H1 (cell line): ENCODE measurements around the gene ZDHHC3. TPM values are rescaled to one million over a fixed set of nuclear protein-coding genes. Genes with fewer than 3 reads are reported as not detected.

ENCODE experiments used
- CTCF ChIA-PET: fragments of 300-600 bp; sonication (Branson Sonifier 250); formaldehyde crosslinking; loops from one replicate; lab custom pipeline; 2021; ENCODE audit not compliant: partially characterized antibody; lab: Charles Lee
- POLR2A ChIA-PET: fragments of 300-600 bp; sonication (Branson Sonifier 250); formaldehyde crosslinking; loops from one replicate; lab custom pipeline; 2021; ENCODE audit warnings: inconsistent platforms; ENCODE audit not compliant: partially characterized antibody; lab: Charles Lee
- DNase-seq, 2 experiments: peaks; one replicate each; pipeline versions ENCODE4 v3.0.0 to v3.0.0-alpha.2; 2010 to 2022; ENCODE audit warnings: low spot score in 2 of 2, low read depth in 1 of 2, mixed read lengths in 1 of 2
- FAIRE-seq: peaks from 2 replicates; lab custom pipeline; 2011; peaks lifted over from hg19 to GRCh38; lab: Jason Lieb, UNC
- H2AFZ ChIP-seq: 2 replicates; pipeline ENCODE4 v1.8.1; 2012; ENCODE audit warnings: low read length, inconsistent platforms
- H2AK5ac ChIP-seq: 2 replicates; pipeline ENCODE4 v1.6.1; 2013; ENCODE audit warnings: low read depth, low read length
- H2BK120ac ChIP-seq: replicated peaks from 2 replicates; pipeline ENCODE3; 2013; ENCODE audit warnings: low read depth, low read length, inconsistent platforms
- H2BK12ac ChIP-seq: 2 replicates; pipeline ENCODE4 v1.6.1; 2013; ENCODE audit warnings: low read depth, low read length
- H2BK15ac ChIP-seq: 2 replicates; pipeline ENCODE4 v1.6.1; 2013; ENCODE audit warnings: low read length
- H2BK20ac ChIP-seq: 2 replicates; pipeline ENCODE4 v1.6.1; 2013; ENCODE audit warnings: low read length
- H2BK5ac ChIP-seq: 2 replicates; pipeline ENCODE4 v1.6.1; 2013; ENCODE audit warnings: low read depth, low read length
- H3K14ac ChIP-seq: 2 replicates; pipeline ENCODE4 v1.6.1; 2013; ENCODE audit warnings: inconsistent platforms; ENCODE audit not compliant: insufficient read length
- H3K18ac ChIP-seq: 2 replicates; pipeline ENCODE4 v1.6.1; 2013; ENCODE audit warnings: low read length; ENCODE audit errors: extremely low read depth
- H3K23ac ChIP-seq: 2 replicates; pipeline ENCODE4 v1.6.1; 2013; ENCODE audit warnings: inconsistent platforms; ENCODE audit not compliant: insufficient read length
- H3K23me2 ChIP-seq: 2 replicates; pipeline ENCODE4 v1.6.1; 2013; ENCODE audit warnings: low read depth, low read length
- H3K27ac ChIP-seq: 2 replicates; pipeline ENCODE4 v1.6.1; 2011; ENCODE audit warnings: low read depth, low read length, inconsistent platforms
- H3K27me3 ChIP-seq, 4 experiments: replicated peaks in 1 of 4; 1 replicate in 1 of 4; 2 replicates in 3 of 4; pipeline versions ENCODE4 v1.6.1 to v1.8.1; 2011 to 2013; ENCODE audit warnings: low read length in 3 of 4, mild to moderate bottlenecking in 3 of 4, inconsistent platforms in 2 of 4, mixed read lengths in 2 of 4, moderate library complexity in 1 of 4; ENCODE audit not compliant: control insufficient read depth in 3 of 4, insufficient read depth in 3 of 4; ENCODE audit errors: extremely low read depth in 1 of 4
- H3K36me3 ChIP-seq, 4 experiments: 2 replicates each; pipeline versions ENCODE4 v1.6.1 to v1.8.1; 2011 to 2013; ENCODE audit warnings: mild to moderate bottlenecking in 4 of 4, low read length in 3 of 4, moderate library complexity in 2 of 4, control low read depth in 1 of 4, inconsistent platforms in 1 of 4; ENCODE audit not compliant: insufficient read depth in 4 of 4, control insufficient read depth in 2 of 4
- H3K4ac ChIP-seq: replicated peaks from 2 replicates; pipeline ENCODE3; 2013; ENCODE audit warnings: low read length, low read depth, mixed read lengths, inconsistent platforms; ENCODE audit not compliant: insufficient read length
- H3K4me1 ChIP-seq, 4 experiments: replicated peaks in 1 of 4; 1 replicate in 1 of 4; 2 replicates in 3 of 4; pipeline versions ENCODE4 v1.6.1 to v1.8.1; 2011 to 2013; ENCODE audit warnings: low read length in 3 of 4, inconsistent platforms in 2 of 4, mixed read lengths in 1 of 4; ENCODE audit not compliant: insufficient read depth in 4 of 4, control insufficient read depth in 3 of 4
- H3K4me2 ChIP-seq, 2 experiments: 2 replicates each; pipeline versions ENCODE4 v1.6.1 to v1.8.1; 2011 to 2013; ENCODE audit warnings: low read depth in 2 of 2, low read length in 2 of 2, control low read depth in 1 of 2, inconsistent platforms in 1 of 2, mild to moderate bottlenecking in 1 of 2; ENCODE audit not compliant: insufficient read depth in 1 of 2
- H3K4me3 ChIP-seq, 4 experiments: fragments of 200-600, 300-600 bp in 1 of 4; sonication (generic), shearing (Covaris generic), sonication (Bioruptor Twin) in 1 of 4; 2 replicates each; pipeline versions ENCODE4 v1.5.1 to v1.8.1; 2011 to 2016; ENCODE audit warnings: low read length in 4 of 4, low read depth in 3 of 4, control low read depth in 2 of 4, inconsistent platforms in 2 of 4, mild to moderate bottlenecking in 2 of 4, mixed read lengths in 1 of 4, moderate library complexity in 1 of 4; ENCODE audit not compliant: insufficient read depth in 2 of 4; ENCODE audit errors: extremely low read depth in 1 of 4
- H3K56ac ChIP-seq: replicated peaks from 2 replicates; pipeline ENCODE3; 2013; ENCODE audit warnings: low read depth, mild to moderate bottlenecking, mixed read lengths, low read length, inconsistent platforms; ENCODE audit not compliant: insufficient read length
- H3K79me1 ChIP-seq: 2 replicates; pipeline ENCODE4 v1.6.1; 2013; ENCODE audit warnings: low read depth, low read length, control low read depth
- H3K79me2 ChIP-seq, 2 experiments: 2 replicates each; pipeline versions ENCODE4 v1.6.1 to v1.8.1; 2012 to 2013; ENCODE audit warnings: low read length in 2 of 2, mild to moderate bottlenecking in 2 of 2, inconsistent platforms in 1 of 2; ENCODE audit not compliant: insufficient read depth in 2 of 2, control insufficient read depth in 1 of 2
- H3K9ac ChIP-seq, 4 experiments: replicated peaks in 1 of 4; 1 replicate in 1 of 4; 2 replicates in 3 of 4; pipeline versions ENCODE4 v1.6.1 to v1.8.1; 2011 to 2013; ENCODE audit warnings: low read depth in 3 of 4, low read length in 3 of 4, control low read depth in 2 of 4, mild to moderate bottlenecking in 2 of 4, moderate library complexity in 2 of 4, inconsistent platforms in 1 of 4; ENCODE audit errors: extremely low read depth in 1 of 4
- H3K9me3 ChIP-seq, 2 experiments: 2 replicates each; pipeline versions ENCODE4 v1.6.1 to v1.8.1; 2012 to 2013; ENCODE audit warnings: mild to moderate bottlenecking in 2 of 2, moderate library complexity in 2 of 2, control low read depth in 1 of 2, inconsistent platforms in 1 of 2, low read depth in 1 of 2, low read length in 1 of 2, mixed read lengths in 1 of 2; ENCODE audit not compliant: insufficient read depth in 2 of 2
- H4K20me1 ChIP-seq, 2 experiments: replicated peaks in 1 of 2; 2 replicates each; pipeline versions ENCODE3 to v1.8.1; 2011 to 2013; ENCODE audit warnings: inconsistent platforms in 2 of 2, low read length in 2 of 2, mild to moderate bottlenecking in 1 of 2; ENCODE audit not compliant: insufficient read depth in 2 of 2, control insufficient read depth in 1 of 2
- H4K5ac ChIP-seq: 2 replicates; pipeline ENCODE4 v1.6.1; 2013; ENCODE audit warnings: low read length, low read depth, mixed read lengths, inconsistent platforms; ENCODE audit not compliant: insufficient read length
- H4K8ac ChIP-seq: 2 replicates; pipeline ENCODE4 v1.8.0; 2013; ENCODE audit warnings: mild to moderate bottlenecking, moderate library complexity, low read length, inconsistent platforms; ENCODE audit not compliant: insufficient read depth; ENCODE audit errors: extremely low read depth
- H4K91ac ChIP-seq: replicated peaks from 2 replicates; pipeline ENCODE3; 2013; ENCODE audit warnings: low read length, mixed read lengths, inconsistent platforms; ENCODE audit not compliant: insufficient read length
- KDM1A ChIP-seq: fragments of 200-600, 300-600 bp; sonication (generic); IDR thresholded peaks from 2 replicates; pipeline ENCODE4 v1.7.1; 2016; ENCODE audit warnings: mild to moderate bottlenecking, low read length, borderline replicate concordance
- TAF1 ChIP-seq: IDR thresholded peaks from 2 replicates; pipeline ENCODE4 v1.6.1; 2011; ENCODE audit warnings: mild to moderate bottlenecking, low read depth, low read length
- WGBS, 2 experiments: shearing (Covaris generic) in 1 of 2; methylation state at CpG; one replicate each; pipeline versions ENCODE4 v1.1.6 to v1.1.7; 2013 to 2015; ENCODE audit warnings: low lambda C conversion rate in 2 of 2, mixed read lengths in 2 of 2, inconsistent platforms in 1 of 2, low coverage in 1 of 2, missing lambda C conversion rate in 1 of 2; ENCODE audit not compliant: insufficient replicate concordance in 2 of 2, insufficient coverage in 1 of 2, insufficient read length in 1 of 2; ENCODE audit errors: extremely low coverage in 1 of 2, missing lambda C conversion rate in 1 of 2; 5-methylcytosine and 5-hydroxymethylcytosine counted together
- polyA plus RNA-seq, 7 experiments: library from polyadenylated mRNA; depleted of rRNA in 3 of 7; stranded (reverse) in 5 of 7; unstranded in 2 of 7; fragments of >200 nt in 5 of 7; fragments of 200-250 nt in 2 of 7; gene quantifications; 1 replicate in 5 of 7; 2 replicates in 1 of 7; 4 replicates in 1 of 7; pipeline versions ENCODE4 v1.2.1 to v1.2.3, GENCODE V29; 2011 to 2013; ENCODE audit warnings: missing spikeins in 2 of 7, mixed read lengths in 2 of 7
- total RNA-seq: library from RNA; stranded (reverse); fragmentation: NEBNext Ultra II Directional; extraction: Animal tissue kit (Norgen Biotek cat#: 25700); gene quantifications from 2 replicates; pipeline ENCODE4 v1.2.1, GENCODE V29; 2021
- TF ChIP-seq, protein P1 (sequence below): IDR thresholded peaks from 2 replicates; pipeline ENCODE4 v1.6.1; 2012; ENCODE audit warnings: inconsistent platforms

The ZDHHC3 gene
- total and polyA plus RNA-seq, 2 of the 8 experiments (the other 6 are each of a cell fraction or from before 2014, with no cell fraction given) = 77.4 to 88.7 TPM

DNA sequence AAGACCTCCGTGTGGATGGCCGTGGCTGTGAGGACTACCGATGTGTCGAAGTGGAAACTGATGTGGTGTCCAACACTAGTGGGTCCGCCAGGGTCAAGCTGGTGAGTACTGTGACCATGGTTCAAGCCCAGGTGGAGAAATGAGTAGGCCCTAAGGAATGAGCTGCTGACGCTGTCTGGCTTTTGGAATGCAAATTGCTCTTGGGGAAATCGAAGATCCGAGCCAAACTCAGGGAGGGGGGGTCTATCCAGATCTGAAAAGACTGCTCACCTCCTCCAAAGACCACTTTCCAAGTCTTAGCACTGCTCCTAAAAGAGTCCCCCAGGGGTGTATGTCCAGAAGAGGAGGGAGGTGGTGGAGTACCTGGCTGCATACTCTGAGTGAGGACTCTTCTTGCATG lies 13.2 kb upstream of the ZDHHC3 start:
- H3K79me1 ChIP-seq = peaks cover 2% of the 10 kb centered on the region; the same call in 1 of the 2 replicates
- peak in 1 of 2 experiments; percentile 15 for DNase-seq
- H2AFZ ChIP-seq = no peak overlapping the region
- no peak overlapping the region for H3K56ac ChIP-seq
- peaks cover 2 to 11% of the 10 kb centered on the region in 2 experiments; a peak in 1 of 4 replicates for H3K9me3 ChIP-seq
- H2BK15ac ChIP-seq = no peak overlapping the region
- no peak overlapping the region for H4K5ac ChIP-seq
- 83% methylated on average over 8 of the region's 8 CpGs; no CpG with 5 or more reads in 1 of the 2 experiments for WGBS, 2 experiments
- no peak overlapping the region for H2AK5ac ChIP-seq
- no peak overlapping the region for H2BK20ac ChIP-seq
- H3K4me3 ChIP-seq = no peak overlapping the region
- H3K79me2 ChIP-seq = peaks cover 6 to 70% of the 10 kb centered on the region in 2 experiments
- no peak overlapping the region; a peak in 2 of 4 replicates for H3K4me2 ChIP-seq
- no peaks in the 10 kb centered on the region for H3K23me2 ChIP-seq
- H3K18ac ChIP-seq = no peak overlapping the region
- no peak overlapping the region for H3K4ac ChIP-seq
- CTCF ChIA-PET = interaction anchor here (0.9 to 5.0 kb wide), 5 partner anchors 12 to 63 kb away, joined by 3 to 37 read pairs (median 6); partner anchors contain the start of genes EXOSC7 and ZDHHC3
- no peak overlapping the region for H2BK5ac ChIP-seq
- FAIRE-seq = no peak
- no peak overlapping the region for H4K91ac ChIP-seq
- H3K27ac ChIP-seq = no peak overlapping the region
- H3K27me3 ChIP-seq = no peaks in the 10 kb centered on the region
- H3K4me1 ChIP-seq = peaks cover 0 to 9% (median 5%) of the 10 kb centered on the region in 4 experiments; a peak in 6 of 7 replicates
- H3K36me3 ChIP-seq = peaks cover 5 to 40% (median 24%) of the 10 kb centered on the region in 4 experiments; a peak in 6 of 8 replicates
- H3K9ac ChIP-seq = no peak overlapping the region
- no peak overlapping the region for H2BK12ac ChIP-seq
- no peak overlapping the region for H4K8ac ChIP-seq
- POLR2A ChIA-PET = interaction anchor here (6.6 kb wide), 1 partner anchor 13 kb away, joined by 48 read pairs; the partner anchor contains the start of genes EXOSC7 and ZDHHC3
- H4K20me1 ChIP-seq = peaks cover 2 to 13% of the 10 kb centered on the region in 2 experiments
- no peak overlapping the region for H3K14ac ChIP-seq
- no peak overlapping the region for H2BK120ac ChIP-seq
- no peak overlapping the region for H3K23ac ChIP-seq
- TF ChIP-seq KDM1A (no peak), TAF1 (no peak)
- TF ChIP-seq, protein P1, sequence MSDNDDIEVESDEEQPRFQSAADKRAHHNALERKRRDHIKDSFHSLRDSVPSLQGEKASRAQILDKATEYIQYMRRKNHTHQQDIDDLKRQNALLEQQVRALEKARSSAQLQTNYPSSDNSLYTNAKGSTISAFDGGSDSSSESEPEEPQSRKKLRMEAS = no peak
